Naive B cell (primary cell): ENCODE data around the gene USP27X. TPM values are rescaled to one million over a fixed set of nuclear protein-coding genes. Genes with fewer than 3 reads are reported as not detected.
A peak's percentile ranks its signal among the peaks of the same experiment; 100 is the strongest.

Source experiments
- ATAC-seq, 2 donors: fragments of 150-1000 bp; cut with Tn5 transposase; 2 replicates each; pipeline ENCODE4 v1.10.0; 2021; ENCODE audit warnings: low read depth in 2 of 2, mild to moderate bottlenecking in 2 of 2, moderate library complexity in 2 of 2
- DNase-seq: peaks from one replicate; pipeline ENCODE4 v3.0.0; 2022
- H3K27ac Mint-ChIP-seq, 6 donors: one replicate each; pipeline ENCODE4 v1.8.0; 2020 to 2022; ENCODE audit warnings: mild to moderate bottlenecking in 6 of 6, mixed read lengths in 6 of 6, moderate library complexity in 5 of 6, inconsistent platforms in 2 of 6
- H3K27me3 Mint-ChIP-seq, 3 donors: one replicate each; pipeline ENCODE4 v1.8.0; 2021 to 2022; ENCODE audit warnings: mixed read lengths in 3 of 3, mild to moderate bottlenecking in 1 of 3
- H3K36me3 Mint-ChIP-seq, 2 donors: one replicate each; pipeline ENCODE4 v1.8.0; 2020 to 2022; ENCODE audit warnings: mixed read lengths in 2 of 2, inconsistent platforms in 1 of 2, mild to moderate bottlenecking in 1 of 2
- H3K4me1 Mint-ChIP-seq, 3 donors: one replicate each; pipeline ENCODE4 v1.8.0; 2020 to 2022; ENCODE audit warnings: mixed read lengths in 3 of 3, inconsistent platforms in 1 of 3, mild to moderate bottlenecking in 1 of 3, moderate library complexity in 1 of 3
- H3K4me3 Mint-ChIP-seq, 8 donors: one replicate each; pipeline ENCODE4 v1.8.0; 2020 to 2022; ENCODE audit warnings: mild to moderate bottlenecking in 8 of 8, mixed read lengths in 8 of 8, moderate library complexity in 8 of 8, inconsistent platforms in 2 of 8
- H3K9me3 Mint-ChIP-seq, 7 donors: one replicate each; pipeline ENCODE4 v1.8.0; 2020 to 2022; ENCODE audit warnings: mixed read lengths in 7 of 7, mild to moderate bottlenecking in 5 of 7, inconsistent platforms in 2 of 7, moderate library complexity in 1 of 7
- polyA plus RNA-seq, 6 donors: library from polyadenylated mRNA; unstranded; fragments of 300-500 nt; fragmentation: Illumina TruSeq; gene quantifications; one replicate each; pipeline ENCODE4 v1.2.3, GENCODE V29; 2021; ENCODE audit warnings: low read depth in 6 of 6

Gene USP27X
- 1 to 10 TPM in 1 of 6 donors, under 1 TPM in 4, not detected in 1; 0.35 to 1.4 (median 0.71) TPM for polyA plus RNA-seq

DNA sequence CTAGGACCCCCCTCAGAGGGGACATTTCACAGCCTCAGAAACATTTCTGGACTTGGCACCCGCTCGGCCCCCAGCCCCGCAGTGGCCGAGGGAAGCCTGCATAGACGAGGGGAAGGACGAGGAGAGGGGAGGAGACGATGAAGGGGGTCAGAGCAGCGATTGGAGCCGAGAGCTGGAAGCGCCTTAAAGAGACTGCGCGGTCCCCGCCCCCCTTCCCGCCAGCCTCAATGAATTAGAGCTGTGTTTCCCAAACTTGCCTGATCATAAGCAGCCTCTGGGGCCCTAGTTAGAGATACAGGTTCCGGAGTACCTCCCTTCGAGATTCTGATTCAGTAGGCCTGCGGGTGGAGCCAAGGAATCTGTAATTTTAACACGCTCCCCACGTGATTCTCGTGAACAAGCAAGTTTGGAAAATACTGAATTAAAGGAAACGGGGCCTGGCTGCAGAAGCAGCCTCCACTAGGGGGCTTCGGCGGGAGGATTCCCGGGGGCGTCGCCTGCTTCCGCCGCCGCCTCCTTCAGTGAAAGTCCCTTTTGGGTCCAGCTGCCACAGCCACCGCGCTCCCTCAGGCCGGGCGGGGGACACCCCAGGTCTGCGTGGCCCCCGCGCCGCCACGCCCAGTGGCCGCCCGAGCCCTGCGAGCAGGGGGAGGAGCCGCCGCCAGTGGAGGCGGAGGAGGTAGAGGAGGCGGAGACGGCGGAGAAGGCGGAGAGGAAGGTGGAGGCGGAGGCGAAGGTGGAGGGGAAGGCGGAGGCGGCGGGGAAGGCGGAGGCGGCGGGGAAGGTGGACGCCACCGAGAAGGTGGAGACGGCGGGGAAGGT is at the start of gene USP27X:
Gene USP27X (plus strand): TSS at position 651 of the 822 bp plus-strand sequence. CDS start 824 bp downstream, outside the sequence.
- Mint-ChIP-seq H3K27me3 (no peaks in the 10 kb centered on the region), H3K4me1 (peaks cover 14 to 22% (median 21%) of the 10 kb centered on the region in 3 donors), H3K36me3 (no peaks in the 10 kb centered on the region), H3K9me3 (peaks cover 0 to under 1% (median 0%) of the 10 kb centered on the region in 7 donors), H3K4me3 (peak within 1 kb of the TSS; percentile 75 to 92 (median 84)), H3K27ac (peak within 1 kb of the TSS in 5 of 6 donors; percentile 33 to 93 (median 83))
- DNase-seq = peak; percentile 77
- ATAC-seq = peak; percentile 89

DNA sequence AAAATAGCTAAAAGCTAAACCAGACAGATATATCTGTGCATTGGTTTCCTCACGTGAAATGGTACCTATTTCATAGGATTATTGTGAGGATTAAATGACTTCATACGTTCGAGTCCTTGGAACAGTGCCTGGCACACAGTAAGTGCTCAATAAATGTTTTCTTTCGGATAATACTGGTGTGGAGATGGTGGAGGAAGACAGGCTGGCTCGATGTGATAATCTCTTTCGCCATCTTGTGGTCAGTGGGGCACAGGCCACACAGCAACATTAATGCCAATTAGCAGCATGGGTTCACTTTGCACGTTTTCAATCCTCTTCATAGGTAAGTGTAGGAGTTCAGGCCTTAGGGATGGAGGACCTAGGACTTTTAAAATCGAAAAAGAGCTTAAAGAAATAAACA is 40.9 kb upstream of the USP27X start:
- Mint-ChIP-seq H3K4me1 (peaks cover 0 to 3% (median 0%) of the 10 kb centered on the region in 3 donors), H3K27ac (no peak overlapping the region), H3K9me3 (peaks cover 0 to 1% (median 0%) of the 10 kb centered on the region in 7 donors), H3K4me3 (no peak overlapping the region), H3K27me3 (no peaks in the 10 kb centered on the region), H3K36me3 (no peaks in the 10 kb centered on the region)
- DNase-seq (no peak), ATAC-seq (peak in 1 of 2 donors; percentile 33)

DNA sequence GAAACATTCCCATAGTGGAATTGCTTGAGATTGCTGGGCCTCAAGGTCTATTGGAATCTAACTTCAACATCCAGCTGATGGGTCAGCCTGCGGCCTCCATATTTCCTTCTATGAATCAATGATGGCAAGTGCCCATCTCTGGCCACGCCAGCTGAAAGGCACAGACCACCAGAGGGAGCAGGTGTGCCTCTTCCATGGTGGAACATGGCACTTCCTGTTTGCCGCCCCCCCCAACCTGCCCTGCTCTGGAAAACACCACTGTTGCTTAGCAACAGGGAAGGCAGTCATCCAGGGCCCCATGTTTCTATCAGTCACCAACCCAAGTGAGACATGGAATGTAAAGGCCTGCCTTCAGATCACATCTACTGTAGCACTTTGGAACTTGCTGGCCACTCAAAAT is 38.6 kb upstream of the USP27X start:
- peaks cover 0 to 13% (median 4%) of the 10 kb centered on the region in 3 donors for H3K27me3 Mint-ChIP-seq
- H3K4me3 Mint-ChIP-seq = no peak overlapping the region
- H3K4me1 Mint-ChIP-seq = peaks cover 0 to 3% (median 0%) of the 10 kb centered on the region in 3 donors
- no peak for DNase-seq
- no peaks in the 10 kb centered on the region for H3K36me3 Mint-ChIP-seq
- ATAC-seq = peak; percentile 48 to 58
- H3K27ac Mint-ChIP-seq = peak overlapping the region in 1 of 6 donors; percentile 75
- H3K9me3 Mint-ChIP-seq = no peaks in the 10 kb centered on the region

DNA sequence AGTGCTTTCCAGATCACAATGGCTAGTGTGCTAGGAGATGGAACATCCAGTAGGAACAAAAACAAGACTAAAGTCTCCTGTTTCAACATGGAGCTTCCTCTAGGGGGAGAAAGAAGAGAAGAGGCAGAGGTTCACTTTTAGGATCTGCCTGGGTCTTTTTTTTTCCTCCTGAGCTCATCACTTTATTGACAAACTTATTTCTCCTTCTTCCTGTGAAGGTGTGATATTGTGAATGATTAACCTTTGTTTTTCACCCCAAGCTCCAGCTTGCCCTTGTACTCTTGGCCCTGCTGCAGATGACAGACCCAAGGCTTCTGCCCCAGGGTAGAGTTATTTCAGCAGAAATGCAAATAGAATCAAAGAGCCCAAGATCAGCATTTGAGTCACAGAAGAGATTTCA is 36.7 kb upstream of the USP27X start:
- Mint-ChIP-seq H3K27ac (no peak overlapping the region), H3K4me3 (no peak overlapping the region), H3K4me1 (peaks cover 0 to 3% (median 0%) of the 10 kb centered on the region in 3 donors), H3K27me3 (peaks cover 4 to 29% (median 10%) of the 10 kb centered on the region in 3 donors), H3K36me3 (no peaks in the 10 kb centered on the region), H3K9me3 (peaks cover 0 to 4% (median 0%) of the 10 kb centered on the region in 7 donors)
- ATAC-seq (no peak), DNase-seq (no peak)

DNA sequence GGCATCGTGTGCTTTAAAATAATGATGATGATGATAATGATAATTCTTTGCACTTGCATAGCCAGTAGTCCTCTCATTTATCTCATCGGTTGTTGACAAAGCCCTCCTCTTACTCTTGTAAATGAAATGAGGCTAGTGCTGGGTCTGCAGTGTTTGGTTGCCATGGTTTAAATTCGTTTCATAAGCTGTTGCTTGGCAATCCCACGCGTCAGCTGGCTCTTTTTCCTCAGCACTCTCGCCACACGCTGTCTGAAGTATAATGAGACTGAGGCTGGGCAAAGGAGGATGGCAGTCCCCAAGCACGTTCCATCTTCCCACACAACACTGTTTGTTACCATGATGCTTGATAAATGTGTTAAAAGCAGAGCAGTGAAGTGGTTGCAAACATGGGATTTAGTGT is 34.7 kb upstream of the USP27X start:
- Mint-ChIP-seq H3K4me3 (no peak overlapping the region), H3K27me3 (peaks cover 4 to 29% (median 10%) of the 10 kb centered on the region in 3 donors), H3K9me3 (peaks cover 0 to 4% (median 0%) of the 10 kb centered on the region in 7 donors), H3K27ac (no peak overlapping the region), H3K36me3 (no peaks in the 10 kb centered on the region), H3K4me1 (peaks cover 0 to 3% (median 0%) of the 10 kb centered on the region in 3 donors)
- no peak for ATAC-seq
- DNase-seq = no peak

DNA sequence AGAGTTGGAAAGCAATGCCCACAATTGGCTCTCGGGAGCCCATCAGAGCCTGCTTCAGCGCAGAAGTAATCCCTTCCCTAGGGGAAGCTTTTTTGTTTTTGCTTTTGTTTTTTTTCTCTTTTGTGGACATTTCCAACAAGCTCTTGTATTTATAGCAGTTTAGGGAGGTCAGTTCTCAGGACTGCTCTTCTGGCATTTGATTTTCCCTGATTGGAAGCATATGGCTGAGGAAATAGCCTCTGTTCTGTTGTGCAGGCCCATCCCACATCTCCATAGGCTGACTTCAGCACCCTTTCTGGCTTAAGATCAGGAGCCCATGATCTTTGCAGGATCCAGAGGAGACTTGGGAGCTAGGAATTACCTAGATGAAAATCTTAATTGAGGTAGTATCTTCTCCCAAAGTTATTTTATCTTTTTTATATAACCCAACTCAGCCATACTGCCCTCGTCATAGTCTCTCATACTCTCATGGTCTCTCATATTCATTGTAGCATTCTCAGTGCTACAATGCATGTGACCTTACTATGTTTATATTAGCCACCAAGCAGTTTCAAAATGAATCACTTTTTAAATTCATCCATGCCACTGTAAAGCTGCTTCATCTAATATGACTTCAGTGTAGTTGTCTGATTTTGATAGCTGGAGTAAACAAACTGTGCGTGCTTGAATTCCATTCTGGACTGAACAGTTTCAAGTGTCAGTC is 33.4 kb upstream of the USP27X start:
- Mint-ChIP-seq H3K36me3 (no peaks in the 10 kb centered on the region), H3K4me3 (no peak overlapping the region), H3K4me1 (peaks cover 0 to under 1% (median 0%) of the 10 kb centered on the region in 3 donors), H3K27ac (no peak overlapping the region), H3K27me3 (peaks cover 4 to 29% (median 10%) of the 10 kb centered on the region in 3 donors), H3K9me3 (peaks cover 0 to 4% (median 0%) of the 10 kb centered on the region in 7 donors)
- DNase-seq = no peak
- ATAC-seq = no peak

DNA sequence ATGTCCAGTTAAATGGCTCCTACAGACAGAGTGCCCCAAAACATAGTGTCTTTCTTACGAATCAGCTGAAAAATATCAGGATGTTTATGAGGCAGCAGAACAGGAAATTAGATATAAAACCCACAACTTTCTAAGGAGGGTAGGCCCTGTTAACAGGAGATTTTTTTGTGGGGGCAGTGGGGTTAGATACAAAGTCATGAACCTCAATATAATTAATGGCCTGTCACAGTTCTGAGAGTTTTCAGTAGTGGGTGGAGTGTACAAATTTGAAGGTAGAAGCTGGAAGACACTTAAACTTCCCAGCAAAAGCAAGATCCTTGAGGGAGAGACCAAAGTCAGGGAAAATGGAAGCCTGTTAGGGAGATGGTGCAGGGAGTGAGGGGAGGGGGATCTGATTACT is 32.8 kb upstream of the USP27X start:
- ATAC-seq = no peak
- Mint-ChIP-seq H3K27me3 (peaks cover 4 to 29% (median 10%) of the 10 kb centered on the region in 3 donors), H3K4me1 (no peaks in the 10 kb centered on the region), H3K9me3 (peaks cover 0 to 4% (median 0%) of the 10 kb centered on the region in 7 donors), H3K36me3 (no peaks in the 10 kb centered on the region), H3K4me3 (no peak overlapping the region), H3K27ac (no peak overlapping the region)
- DNase-seq = no peak

DNA sequence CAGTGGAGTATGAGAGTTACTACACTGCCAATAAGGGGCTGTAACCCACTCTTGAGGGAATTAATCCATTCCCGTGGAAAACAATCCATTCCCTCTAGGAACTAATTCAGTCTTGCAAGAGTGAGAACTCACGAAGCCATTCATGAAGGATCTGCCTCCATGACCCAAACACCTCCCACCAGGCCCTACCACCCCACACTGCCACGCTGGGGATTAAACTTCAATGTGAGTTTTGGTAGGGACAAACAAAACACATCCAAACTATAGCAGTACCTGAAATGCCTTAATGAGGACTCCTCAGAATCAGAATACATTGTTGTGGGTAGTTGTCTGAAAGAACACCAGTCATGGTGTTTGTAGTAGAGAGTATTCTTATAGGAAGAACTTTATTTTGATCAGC is 31.0 kb upstream of the USP27X start:
- peaks cover 4 to 32% (median 15%) of the 10 kb centered on the region in 3 donors for H3K27me3 Mint-ChIP-seq
- DNase-seq (no peak), ATAC-seq (no peak)
- H3K4me1 Mint-ChIP-seq = no peaks in the 10 kb centered on the region
- peaks cover 0 to 4% (median 0%) of the 10 kb centered on the region in 7 donors for H3K9me3 Mint-ChIP-seq
- H3K4me3 Mint-ChIP-seq = no peak overlapping the region
- H3K27ac Mint-ChIP-seq = no peak overlapping the region
- no peaks in the 10 kb centered on the region for H3K36me3 Mint-ChIP-seq

DNA sequence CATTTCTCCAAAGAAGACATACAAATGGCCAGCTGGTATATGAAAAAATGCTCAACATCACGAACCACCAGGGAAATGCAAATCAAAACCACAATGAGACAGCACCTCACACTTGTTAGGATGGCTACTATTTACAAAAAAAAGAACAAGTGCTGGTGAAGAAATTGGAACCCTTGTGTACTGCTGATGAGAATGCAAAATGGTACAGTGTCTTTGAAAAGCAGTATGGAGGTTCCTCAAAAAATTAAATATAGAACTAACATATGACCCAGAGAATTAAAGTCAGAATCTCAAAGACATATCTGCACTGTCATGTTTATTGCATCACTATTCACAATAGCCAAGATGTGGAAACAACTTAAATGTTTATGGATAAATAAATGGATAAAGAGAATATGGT is 29.3 kb upstream of the USP27X start:
- no peak overlapping the region for H3K4me3 Mint-ChIP-seq
- no peak overlapping the region for H3K27ac Mint-ChIP-seq
- H3K27me3 Mint-ChIP-seq = peaks cover 3 to 31% (median 15%) of the 10 kb centered on the region in 3 donors
- ATAC-seq (no peak), DNase-seq (no peak)
- peaks cover 0 to 6% (median 0%) of the 10 kb centered on the region in 7 donors for H3K9me3 Mint-ChIP-seq
- H3K4me1 Mint-ChIP-seq = no peaks in the 10 kb centered on the region
- no peaks in the 10 kb centered on the region for H3K36me3 Mint-ChIP-seq

DNA sequence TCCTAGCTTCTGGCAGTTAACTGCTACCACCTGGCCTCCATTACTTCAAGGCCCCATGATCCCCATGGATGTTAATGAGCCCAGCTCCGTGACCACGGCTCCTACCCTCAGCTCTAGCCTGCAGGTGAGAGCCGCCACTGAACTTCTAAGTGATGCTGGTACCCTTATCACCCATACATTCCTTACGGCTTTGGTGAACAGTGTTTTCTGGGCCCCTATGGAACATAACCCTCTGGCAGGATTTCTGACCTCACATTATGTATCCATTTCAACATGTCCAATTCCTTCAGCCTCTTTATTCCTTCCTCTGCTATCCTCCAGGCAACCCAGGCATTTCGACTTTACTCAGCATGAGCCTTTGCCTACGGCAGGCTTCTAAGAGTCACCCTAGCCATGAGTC is 25.6 kb upstream of the USP27X start:
- Mint-ChIP-seq H3K4me3 (no peak overlapping the region), H3K27me3 (peaks cover 0 to 10% (median 9%) of the 10 kb centered on the region in 3 donors), H3K4me1 (no peaks in the 10 kb centered on the region), H3K36me3 (no peaks in the 10 kb centered on the region), H3K9me3 (peaks cover 0 to 4% (median 0%) of the 10 kb centered on the region in 7 donors), H3K27ac (no peak overlapping the region)
- DNase-seq (no peak), ATAC-seq (no peak)

DNA sequence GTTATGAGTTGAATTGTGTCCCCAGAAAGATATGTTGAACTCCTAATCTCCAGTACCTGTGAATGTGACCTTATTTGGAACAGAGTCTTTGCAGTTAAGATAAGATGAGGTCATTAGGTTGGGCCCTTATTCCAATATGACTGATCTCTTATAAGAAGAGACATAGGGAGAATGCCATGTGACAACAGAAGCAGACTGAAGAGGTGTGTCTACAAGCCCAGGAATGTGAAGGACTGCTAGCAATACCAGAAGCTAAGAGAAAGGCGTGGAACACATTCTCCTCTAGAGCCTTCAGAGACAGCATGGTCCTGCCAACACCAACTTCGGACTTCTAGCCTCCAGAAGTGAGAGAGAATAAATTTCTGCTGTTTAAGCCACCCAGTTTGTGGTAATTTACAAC is 22.5 kb upstream of the USP27X start:
- no peak for ATAC-seq
- H3K4me3 Mint-ChIP-seq = no peak overlapping the region
- peaks cover 0 to 6% (median 0%) of the 10 kb centered on the region in 7 donors for H3K9me3 Mint-ChIP-seq

DNA sequence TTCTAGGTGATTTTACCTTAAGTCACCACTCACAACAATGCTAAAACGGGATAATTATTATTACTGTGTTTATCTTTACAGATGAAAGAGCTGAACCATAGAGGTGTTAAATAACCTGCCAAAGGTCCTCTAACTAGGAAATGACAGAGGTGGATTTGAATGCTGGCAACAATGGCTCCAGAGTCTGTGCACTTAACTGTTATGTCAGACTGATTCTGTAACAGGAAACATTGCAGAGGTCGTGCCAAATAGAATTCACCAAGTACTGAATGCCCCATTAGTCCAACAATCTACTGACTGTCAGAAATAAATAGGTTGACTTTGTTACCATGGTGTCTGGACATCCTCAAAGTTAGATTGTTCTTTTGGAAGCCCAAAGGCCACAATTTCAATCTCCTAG is 20.9 kb upstream of the USP27X start:
- no peak for ATAC-seq
- DNase-seq = no peak
- Mint-ChIP-seq H3K4me1 (no peaks in the 10 kb centered on the region), H3K27me3 (peaks cover 0 to 27% (median 6%) of the 10 kb centered on the region in 3 donors), H3K36me3 (no peaks in the 10 kb centered on the region), H3K4me3 (no peak overlapping the region), H3K9me3 (peaks cover 0 to 6% (median 0%) of the 10 kb centered on the region in 7 donors), H3K27ac (no peak overlapping the region)

More for the DNA sequence above, 22.5 kb upstream of the USP27X start:
- no peaks in the 10 kb centered on the region for H3K4me1 Mint-ChIP-seq
- H3K27me3 Mint-ChIP-seq = peaks cover 0 to 18% (median 8%) of the 10 kb centered on the region in 3 donors
- no peaks in the 10 kb centered on the region for H3K36me3 Mint-ChIP-seq
- no peak overlapping the region for H3K27ac Mint-ChIP-seq
- no peak for DNase-seq

DNA sequence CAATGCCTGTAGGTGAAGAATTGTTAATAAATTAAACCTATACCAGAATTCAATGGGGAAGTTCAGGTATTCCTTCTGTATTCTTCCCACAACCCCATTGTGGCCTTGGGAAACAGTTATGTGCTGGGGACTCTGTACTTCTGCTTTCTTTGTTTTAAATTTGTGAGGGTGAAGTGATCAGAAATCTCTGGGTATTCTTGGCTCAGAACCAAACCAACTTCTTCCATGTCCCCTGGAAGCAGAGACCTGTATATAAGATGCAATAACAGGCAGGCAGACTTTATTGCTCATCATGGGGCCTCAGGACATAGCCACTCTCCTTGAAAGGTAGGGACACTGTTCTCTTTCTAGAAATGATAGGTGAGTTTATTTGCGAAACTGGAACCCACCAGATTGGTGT is 19.8 kb upstream of the USP27X start:
- Mint-ChIP-seq H3K27me3 (peaks cover 0 to 21% (median 6%) of the 10 kb centered on the region in 3 donors), H3K4me3 (no peak overlapping the region), H3K4me1 (no peaks in the 10 kb centered on the region), H3K27ac (no peak overlapping the region), H3K36me3 (no peaks in the 10 kb centered on the region), H3K9me3 (peaks cover 0 to 6% (median 0%) of the 10 kb centered on the region in 7 donors)
- no peak for ATAC-seq
- no peak for DNase-seq
